G401.6 (cell line): ENCODE measurements around the gene CNKSR3.

ENCODE experiments used
- FAIRE-seq: peaks from 2 replicates; lab custom pipeline; 2012; peaks lifted over from hg19 to GRCh38; lab: Jason Lieb, UNC

Gene CNKSR3

DNA sequence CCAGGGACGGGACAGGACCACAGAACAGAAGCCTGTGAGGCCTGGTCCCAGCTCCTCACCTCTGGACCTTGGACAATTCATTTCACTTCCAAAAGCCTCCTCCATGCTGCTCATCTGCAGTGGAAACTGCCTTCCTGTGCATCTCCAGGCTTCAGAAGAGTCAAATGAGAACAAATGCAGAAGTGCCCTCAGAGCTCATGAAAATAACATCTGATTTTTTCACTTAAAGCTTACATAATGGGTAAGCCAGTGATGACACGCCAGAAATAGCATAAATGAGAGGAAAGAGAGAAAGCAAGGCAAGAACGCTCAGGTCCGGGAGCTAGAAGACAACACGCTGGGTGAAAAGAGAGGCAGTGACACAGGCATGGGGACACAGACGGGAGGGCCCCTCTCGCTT lies 7.9 kb downstream of the CNKSR3 start:
- no peak for FAIRE-seq

DNA sequence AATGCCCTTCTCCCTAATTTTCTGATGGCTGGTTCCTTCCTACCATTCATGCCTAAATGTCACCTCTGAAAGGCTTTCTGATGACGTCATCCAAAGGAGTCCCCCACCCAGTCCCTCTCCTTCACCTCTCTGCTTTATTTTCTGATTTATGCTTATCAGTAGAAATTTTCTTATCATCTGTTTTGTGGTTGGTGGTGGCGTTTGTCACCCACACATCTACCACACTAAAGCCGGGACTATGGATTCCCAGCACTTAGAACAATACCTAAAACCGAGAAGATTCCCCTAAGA lies 9.0 kb downstream of the CNKSR3 start:
- FAIRE-seq = no peak

DNA sequence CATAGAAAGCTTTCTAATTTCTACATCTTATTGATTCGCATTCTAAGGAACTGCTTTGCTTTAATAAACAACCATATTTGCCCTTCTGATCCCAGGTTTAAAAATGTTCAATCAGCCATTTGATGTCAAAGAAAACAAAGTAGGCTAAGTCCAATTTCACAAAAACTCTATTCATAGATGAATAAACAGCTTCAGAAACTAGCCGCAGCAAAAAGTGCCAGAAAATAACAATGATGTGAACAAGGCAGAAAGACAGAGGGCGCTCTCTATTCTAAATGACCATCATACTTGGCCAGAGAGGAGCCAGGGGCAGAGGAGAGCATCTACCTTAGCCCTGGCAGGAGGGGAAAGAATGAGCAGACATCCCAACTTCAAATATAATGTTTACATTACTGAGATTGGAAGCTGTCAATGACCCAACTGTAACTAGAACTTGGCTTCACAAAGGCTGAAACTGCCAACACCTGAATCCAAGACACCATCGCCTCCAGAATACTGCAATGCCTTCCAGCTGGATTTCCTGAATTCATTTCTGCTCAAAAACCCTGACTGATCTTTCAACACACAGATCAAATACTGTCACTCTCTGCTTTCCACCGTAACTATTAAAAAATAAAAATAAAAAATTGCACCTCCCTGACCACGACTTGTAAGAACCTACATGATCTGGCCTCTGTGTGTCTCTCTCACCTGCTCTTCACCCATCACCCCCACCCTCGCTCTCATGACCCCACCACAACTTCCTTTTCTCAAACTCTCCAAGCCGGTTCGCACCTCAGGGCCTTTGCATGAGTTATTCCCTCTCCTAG lies 9.5 kb downstream of the CNKSR3 start:
- FAIRE-seq = peak; percentile 23

DNA sequence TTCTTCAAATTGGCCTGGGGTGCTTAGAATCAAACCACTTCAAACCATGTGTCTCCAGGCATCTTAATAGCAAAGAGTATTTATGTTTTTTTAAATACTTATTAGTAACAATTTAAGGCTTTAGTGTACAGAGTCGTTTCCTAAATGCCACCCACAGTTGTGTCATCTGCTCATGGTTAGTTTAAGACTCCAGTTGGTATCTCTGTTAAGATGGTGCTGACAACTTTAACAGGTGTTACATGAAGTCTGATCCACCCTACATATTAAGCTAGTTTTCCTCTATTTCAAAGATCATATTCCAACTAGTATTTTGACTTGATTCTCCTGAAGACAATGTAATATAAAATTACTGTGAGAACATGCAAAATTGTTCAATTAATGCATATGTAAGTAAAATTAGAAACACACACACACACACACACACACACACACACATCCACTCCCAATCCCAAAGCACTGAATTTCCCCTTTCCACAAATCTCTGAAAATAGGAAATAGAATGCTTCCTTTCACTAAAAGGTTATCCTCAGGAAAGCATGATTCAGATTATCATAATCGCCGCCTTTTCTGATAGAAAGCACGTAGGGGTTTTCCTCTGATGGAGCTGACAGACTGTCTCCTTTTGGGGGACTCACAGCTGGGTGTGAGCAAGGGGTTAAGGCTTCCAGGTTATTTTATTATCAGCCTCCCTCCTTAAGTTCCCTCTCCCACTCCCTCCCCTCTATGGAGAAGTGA lies 10.5 kb downstream of the CNKSR3 start:
- FAIRE-seq = no peak

DNA sequence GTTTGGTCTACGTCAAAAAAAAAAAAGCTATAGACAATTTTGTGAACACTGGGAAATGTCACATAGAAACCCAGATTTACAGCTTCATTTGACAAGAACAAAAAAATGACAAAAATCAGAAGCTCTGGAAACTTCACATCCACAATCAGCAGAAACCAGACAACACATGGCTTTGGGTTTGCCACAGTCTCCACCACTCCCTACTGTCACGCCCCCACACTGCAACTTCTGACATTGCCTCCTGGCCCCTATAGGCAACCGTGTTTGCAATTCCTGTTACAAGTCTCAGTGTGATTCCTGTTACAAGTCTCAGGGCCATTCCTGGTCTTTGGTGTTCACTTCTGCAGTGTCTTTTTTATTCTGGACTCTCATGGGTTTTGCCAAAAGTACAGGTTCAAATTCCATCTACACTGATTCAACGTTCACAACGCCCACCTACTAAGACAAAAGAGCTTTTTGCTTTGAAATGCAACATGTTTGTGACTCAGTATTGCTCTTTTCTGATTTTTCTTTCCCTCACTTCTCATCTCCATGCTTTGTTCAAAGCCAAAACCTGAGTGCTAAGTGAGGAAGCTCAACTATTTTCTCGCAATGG lies 12.0 kb downstream of the CNKSR3 start:
- FAIRE-seq = no peak

DNA sequence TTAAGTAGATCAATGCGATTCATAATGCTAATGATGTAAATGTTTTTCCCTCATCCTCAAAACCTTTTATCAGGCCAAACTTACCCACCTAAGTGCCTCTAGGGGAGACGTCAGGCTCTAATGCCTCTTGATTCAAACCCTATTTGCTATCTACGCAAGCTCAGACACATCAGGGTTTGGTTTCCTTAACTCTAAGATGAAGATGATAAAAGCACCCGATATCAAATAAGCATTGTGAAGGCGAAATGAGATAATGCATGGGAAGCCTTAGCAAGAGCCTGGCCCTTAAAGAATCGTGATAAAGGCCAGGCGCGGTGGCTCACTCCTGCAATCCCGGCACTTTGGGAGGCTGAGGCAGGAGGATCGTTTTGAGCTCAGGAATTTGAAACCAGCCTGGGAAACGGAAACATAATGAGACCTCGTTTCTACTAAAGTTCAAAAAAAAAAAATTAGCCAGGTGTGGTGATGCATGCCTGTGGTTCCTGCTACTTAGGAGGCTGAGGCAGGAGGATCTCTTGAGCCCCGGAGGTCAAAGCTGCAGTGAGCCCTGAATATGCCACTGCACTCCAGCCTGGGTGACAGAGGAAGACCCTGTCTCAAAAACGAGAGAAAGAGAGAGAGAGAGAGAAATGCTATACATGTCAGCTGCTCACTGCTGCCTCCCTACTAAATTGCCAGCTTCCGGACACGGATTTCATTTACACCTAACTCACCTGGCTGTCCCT lies 13.5 kb downstream of the CNKSR3 start:
- FAIRE-seq = no peak

DNA sequence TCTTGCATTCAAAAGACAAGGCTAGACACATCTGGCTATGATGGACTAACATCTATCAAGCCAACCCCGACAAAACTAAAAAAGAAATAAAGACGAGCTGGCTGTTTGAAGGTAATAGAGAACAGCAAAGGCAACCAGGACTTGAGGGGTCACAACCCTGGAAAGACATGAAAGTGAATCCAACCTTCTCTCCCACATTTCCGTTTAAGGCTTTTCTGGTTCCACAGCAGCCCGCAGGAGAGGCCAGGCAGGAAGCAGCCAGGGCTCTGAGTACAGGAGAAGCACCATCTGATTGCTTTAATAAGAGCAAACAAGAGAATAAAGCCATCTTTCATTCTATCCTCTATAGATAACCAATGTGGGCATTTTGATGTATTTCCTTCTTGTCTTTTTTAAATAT lies 14.3 kb downstream of the CNKSR3 start:
- FAIRE-seq = no peak

DNA sequence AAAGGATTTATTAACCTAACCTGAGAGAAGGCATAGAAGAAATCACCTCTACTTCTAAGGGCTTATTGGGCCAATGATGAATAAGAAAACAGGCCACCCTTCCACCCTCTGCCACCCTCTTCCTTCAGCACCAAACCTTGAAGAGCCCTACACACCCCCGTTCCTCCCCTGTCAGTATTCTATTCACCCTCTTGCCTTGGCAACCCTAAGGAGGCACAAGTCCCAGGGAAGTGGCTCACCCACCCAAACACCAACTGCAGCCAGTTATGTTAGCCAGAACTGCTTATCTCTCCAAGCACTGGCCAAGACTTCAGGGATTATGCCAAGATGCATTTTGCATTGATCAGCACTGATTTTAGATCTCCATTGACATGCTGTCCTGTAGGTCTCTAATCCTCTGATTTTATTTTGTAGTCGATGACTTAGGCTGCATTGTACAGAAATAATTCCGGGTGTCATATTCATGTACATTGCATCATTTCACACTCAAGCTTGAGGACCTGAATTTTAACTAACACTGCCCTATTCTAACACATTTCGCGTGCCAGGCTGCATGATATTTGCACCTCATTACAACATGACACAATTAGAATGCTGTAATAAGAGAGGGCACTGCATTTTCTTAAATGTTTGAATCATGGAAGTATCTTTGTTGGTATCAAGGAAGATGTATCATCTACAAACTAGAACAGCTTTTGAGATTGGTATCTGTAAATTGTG lies 15.7 kb downstream of the CNKSR3 start:
- FAIRE-seq = no peak

DNA sequence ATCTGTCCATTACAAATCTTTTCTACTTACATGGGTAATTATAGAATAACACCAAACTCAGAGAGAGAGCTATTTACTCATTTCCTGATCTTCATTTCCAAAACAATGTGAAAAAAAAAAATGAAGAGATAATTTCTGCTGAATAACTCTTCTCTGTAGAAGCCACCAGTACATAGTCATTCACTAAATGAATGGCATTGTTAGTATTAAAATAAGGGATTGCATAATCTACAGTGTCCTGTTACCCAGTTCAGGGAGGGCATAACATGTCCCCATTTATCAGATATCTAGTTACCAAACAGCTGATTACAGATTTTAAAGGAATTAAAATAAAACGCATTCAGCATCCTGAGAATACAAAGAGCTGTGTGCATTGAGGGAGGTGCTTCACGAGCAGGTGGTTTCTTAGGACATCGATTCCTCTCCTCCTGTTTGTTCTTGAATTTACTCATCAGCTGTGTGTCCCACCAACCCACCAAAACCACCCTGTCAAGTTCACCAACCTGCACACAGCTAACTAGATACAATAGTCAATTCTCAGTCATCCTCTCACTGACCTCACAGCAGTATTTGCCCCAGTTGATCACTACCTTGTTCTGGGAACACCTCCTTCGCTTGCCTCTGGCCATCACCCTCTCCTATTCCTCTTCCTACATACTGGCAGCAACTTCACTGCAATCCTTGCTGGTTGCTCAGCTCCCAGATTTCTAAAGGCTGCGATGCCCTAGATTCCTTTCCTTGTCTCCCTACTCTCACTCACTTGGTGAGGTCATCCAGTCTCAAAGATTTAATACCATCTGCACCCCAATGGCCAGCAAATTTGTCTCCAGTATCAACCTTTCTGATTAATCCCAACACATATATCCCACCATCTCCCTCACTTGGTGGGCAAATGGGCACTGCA lies 18.7 kb downstream of the CNKSR3 start:
- FAIRE-seq = no peak

DNA sequence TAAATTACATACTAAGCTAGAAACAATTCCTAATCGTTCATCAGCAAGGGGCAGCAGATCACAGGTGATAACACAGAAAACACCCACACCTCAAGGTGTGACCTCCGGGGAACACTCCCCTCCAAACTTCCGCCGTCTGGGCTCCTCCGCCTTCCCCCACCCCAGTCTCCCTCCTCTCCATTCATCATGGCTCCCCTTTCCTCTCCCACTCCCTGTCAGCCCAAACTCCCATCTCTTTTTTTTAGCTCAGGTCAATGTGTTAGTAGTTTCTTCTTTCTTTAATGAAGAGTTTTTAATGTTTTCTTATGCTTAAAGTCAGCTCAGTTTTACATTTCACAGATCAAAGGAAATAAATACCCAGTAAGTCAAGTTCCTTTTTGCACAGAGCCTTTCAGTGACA lies 20.7 kb downstream of the CNKSR3 start:
- no peak for FAIRE-seq

DNA sequence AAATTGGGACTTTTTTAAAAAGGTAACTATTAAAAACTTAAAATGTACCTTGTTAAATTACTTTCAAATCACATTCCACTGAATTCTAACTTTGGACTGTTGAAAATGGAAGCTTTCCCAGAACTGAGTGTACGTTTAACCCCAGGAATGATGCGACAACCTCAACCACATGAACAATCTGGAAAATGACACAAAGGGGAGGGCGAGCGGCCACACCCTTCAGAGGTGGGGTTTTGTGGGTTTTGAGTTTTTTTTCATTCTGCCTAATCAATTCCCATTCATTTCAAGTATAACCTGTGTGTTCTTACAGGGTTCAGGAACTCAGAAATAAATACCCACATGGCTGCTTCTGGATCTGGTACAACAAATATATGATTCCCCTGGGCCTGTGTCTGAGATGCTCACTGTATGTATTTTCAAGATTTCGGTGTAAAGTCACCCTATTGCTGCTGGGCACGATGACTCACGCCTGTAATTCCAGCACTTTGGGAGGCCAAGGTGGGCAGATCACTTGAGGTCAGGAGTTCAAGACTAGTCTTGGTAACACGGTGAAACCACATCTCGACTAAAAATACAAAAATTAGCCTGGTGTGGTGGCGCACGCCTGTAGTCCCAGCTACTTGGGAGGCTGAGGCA lies 21.6 kb downstream of the CNKSR3 start:
- no peak for FAIRE-seq

DNA sequence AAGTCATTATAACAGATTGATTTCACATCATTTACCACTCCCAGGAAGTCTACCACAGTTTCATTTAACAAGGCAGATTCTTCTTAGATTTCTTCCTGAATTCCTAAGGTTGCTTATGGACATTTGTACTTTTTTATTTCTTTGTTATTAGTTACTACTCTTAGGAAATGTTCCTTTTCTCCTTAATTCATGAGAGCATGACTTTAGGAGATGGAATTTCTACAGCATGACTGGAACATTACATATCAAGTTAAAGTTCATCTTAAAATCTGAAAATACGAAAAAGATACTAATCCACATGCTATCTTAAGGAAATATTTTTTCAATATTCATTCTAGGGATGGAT lies 22.3 kb downstream of the CNKSR3 start:
- FAIRE-seq = no peak

DNA sequence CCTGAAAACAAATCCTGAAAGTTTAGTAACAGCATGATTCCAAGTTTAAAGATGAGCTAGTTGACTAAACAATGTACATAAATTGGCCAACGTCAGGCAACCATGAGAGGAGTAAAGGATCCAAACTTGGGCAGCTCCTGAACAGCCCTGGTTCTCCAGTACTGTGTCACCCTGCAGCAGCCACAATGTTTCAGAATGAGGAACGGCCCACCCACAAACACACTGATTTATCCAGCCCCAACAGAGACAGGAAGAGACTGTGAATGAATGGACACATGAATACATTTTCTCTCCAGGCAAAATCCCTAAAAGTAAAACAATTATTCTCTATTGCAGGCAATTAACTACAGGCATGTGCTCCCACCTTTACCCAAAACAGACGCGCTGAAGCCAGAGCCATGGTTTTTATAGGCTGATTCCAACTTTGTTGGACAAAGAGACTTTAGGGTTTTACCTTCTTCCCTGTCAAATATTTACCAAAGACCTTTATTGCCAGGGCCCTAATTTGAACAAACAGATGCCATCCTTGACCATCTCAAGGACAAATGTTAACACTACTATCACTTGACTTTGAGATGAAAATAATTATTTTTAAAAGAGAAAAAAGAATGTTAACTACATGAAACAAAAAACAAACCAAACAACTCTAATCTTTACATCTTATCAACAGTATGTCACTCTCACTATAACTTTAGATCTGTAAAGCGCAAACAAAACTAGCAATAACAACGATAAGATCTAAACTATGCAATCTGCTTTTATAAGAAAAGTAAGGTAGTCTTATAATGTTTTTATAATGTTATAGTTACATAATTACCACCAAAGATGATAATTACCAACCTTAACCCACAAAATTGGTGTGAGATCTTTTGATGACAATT lies 22.9 kb downstream of the CNKSR3 start:
- no peak for FAIRE-seq

DNA sequence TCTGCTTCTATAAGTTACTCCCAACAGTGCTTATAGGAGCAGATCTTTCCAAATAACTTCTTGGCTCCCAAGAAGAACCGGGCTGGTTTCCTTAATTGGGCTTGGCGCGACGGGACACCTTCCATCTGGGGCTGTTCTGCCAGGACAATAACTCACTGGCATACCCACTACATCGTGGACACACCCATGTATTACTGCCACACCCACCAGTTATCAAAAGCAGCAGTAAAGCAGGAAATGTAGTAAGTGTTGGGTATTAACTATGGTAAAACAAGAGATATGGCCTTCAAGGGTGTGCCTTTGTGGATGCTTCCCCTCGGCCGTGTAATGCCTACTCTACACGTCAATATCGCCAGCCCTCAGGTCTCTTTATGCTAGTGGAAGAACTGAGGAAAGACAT lies 24.7 kb downstream of the CNKSR3 start:
- no peak for FAIRE-seq

DNA sequence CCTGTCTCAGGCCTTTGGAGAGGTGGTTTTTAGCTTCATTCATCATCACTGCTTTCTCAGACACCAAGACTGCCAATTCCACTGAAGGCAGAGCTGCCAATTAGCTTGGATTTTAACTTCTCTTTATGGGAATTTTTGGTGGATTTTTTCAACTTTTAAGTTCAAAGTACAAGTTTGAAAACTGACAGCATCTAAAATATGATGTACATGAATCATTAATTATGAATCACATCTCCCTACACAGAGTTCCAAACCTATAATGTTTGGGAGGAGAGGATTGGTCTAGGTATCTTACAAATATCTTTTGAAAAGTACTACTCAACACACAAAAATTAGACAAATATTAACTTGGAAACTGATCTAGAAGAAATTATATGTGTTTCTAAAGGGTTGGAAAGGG lies 25.5 kb downstream of the CNKSR3 start:
- FAIRE-seq = no peak

DNA sequence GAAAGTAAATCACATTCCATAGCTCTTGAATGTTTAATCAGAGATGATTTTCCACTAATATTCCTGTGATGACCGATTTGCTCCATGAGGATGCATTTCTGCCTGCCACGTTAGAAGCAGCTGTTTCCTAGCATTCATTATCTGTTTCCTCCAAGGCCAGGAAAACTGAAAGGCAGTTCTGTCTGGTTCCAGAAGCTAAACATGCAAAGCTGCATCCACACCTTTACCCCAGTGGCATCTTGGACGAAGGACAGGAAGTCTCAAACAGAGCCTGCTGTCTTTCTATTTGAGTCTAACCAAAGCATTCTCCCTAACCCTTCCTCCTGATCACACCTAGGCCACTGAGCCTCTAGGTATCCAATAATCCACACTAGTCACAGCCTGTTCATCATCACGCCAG lies 27.6 kb downstream of the CNKSR3 start:
- no peak for FAIRE-seq

DNA sequence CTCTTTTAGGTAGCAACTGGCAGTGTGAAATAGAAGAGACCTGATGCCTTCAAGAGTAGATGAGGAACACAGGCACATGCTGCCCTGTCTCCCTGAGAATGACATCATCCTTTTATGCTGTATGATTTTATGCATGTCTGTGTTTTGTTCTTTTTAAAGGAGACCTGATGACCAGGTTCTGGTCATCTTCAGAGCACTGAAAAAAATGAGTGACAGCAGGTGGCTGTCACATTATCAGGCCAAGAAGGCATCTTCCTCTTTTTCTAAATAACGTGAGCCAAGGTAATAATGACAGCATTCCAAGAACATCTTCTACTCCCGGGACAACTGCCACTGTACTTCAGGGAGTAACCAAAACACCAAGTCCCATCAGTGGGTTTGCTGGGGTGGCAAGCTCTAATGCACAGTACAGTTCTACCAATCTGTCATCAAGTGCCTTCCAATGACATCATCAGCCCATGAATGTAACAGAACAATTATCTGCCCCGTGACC lies 28.9 kb downstream of the CNKSR3 start:
- no peak for FAIRE-seq

DNA sequence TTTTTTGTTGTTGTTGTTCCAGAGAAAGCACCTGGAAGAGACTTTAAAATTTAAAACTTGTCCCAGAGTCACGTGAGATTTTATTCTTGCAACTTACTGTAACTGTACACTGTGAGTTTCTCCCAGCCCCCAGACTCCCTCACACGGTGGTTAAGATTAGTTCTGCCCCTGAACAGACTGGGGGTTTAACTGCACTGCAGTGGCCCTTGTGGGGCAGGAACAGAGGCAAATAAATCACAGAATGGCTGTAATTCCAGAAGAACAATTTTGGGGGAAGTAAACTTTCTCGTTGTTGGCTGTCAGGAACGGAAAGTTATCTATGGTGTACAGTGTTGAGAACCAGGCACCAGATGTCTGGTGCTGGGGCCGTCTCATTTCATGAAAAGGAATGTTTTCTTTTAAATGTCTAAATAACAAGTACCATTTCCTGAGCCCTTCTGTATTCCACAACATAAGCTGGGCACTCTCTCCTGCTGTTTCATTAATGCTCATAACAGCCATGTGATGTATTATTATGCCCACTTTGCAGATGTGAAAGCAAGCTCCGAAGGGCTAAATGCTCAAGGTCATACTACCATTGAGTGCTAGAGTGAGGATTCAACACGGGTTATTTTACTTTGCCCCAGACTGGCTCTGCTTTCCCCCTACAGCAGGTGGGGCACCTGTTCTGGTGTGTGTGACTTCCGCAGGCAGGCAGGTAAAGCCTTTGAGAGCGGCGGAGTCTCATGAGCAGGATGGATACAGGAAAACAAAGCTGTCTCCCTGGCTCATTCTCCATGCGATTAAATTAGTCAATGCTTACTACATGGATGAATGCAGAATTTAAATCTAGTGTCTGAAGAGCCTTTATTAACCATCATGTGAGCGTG lies 30.5 kb downstream of the CNKSR3 start:
- no peak for FAIRE-seq

DNA sequence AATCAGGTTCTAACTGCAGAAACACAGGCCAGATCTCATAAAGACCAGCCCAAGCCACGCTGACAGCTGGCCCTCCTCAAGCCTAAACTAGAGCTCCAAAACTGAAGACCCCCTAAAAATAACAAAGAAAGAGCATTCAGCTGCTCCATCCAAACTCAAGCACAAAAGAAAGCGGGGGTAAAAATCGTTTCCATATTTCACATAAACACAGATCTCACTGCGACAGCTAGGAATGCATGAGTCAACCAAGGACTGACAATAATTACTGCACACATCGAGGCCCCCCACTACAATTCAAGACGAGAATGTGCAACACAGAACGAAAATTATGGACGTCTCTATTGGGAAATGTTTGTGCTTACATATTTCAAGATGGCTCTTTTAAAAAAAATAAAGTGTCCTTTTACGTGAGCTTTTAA lies 31.1 kb downstream of the CNKSR3 start:
- FAIRE-seq = no peak
